ENCODE data around the gene DLGAP1. TPM values are rescaled to one million over a fixed set of nuclear protein-coding genes. Genes with fewer than 3 reads are reported as not detected.

DLGAP1 gene
- total RNA-seq, 1 donor from 2014 or later = 18.5 TPM

- Histone ChIP-seq H3K27ac (no peak overlapping the region), H2AFZ (replicated peaks) (no peak overlapping the region)
- no peak overlapping the region for H3K4me3 Mint-ChIP-seq
Observed at GRCh38 chr18:3790703-3791102, 664.4 kb downstream of the DLGAP1 start.

DNA sequence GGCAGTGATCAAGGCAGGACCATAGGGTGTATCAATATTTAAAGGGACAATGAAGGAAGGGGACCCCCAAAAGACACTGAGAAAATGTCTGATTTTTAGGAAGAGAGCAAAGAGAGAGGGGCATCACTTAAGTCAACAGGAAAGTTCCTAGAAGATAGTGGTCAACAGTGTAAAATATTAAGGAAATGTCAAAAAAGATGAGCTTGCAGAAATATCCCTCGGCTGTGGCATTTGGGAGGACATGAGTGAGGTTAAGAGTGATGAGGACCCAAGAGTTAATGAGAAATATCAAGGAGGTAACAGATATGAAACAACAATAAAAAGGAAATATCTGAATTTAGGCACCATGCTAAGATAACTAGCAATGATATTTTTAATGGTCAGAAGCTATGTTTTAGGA, 665.6 kb downstream of the DLGAP1 start:
- Mint-ChIP-seq H3K27ac (no peak overlapping the region), H3K27me3 (ENCODE audit: insufficient read depth, low read depth) (peaks cover 5% of the 10 kb centered on the region), H3K9me3 (peaks cover 3% of the 10 kb centered on the region), H3K4me3 (no peak overlapping the region), H3K4me1 (peaks cover 17% of the 10 kb centered on the region), H3K36me3 (no peaks in the 10 kb centered on the region)
- no peak overlapping the region for H2AFZ ChIP-seq (replicated peaks)
- no peak for DNase-seq (ENCODE audit: low spot score)
- TF ChIP-seq CTCF (IDR thresholded peaks at IDR 0.05) = no peak
- no peak for TF ChIP-seq EZH2phosphoT487 (IDR thresholded peaks at IDR 0.05)
- TF ChIP-seq EZH2 (IDR thresholded peaks at IDR 0.05) = no peak
- H3K4me2 ChIP-seq = no peak overlapping the region
- H3K36me3 ChIP-seq = no peaks in the 10 kb centered on the region
- H4K20me1 ChIP-seq (ENCODE audit: low read depth) = no peaks in the 10 kb centered on the region
- H3K9me3 ChIP-seq (ENCODE audit: low read depth) = no peaks in the 10 kb centered on the region
- H3K4me1 ChIP-seq = peaks cover 9% of the 10 kb centered on the region
- no peaks in the 10 kb centered on the region for H3K79me2 ChIP-seq (ENCODE audit: low read depth)
- H3K4me3 ChIP-seq = no peak overlapping the region
- no peaks in the 10 kb centered on the region for H3K27me3 ChIP-seq
- peaks cover 5% of the 10 kb centered on the region for H3F3A ChIP-seq (ENCODE audit: low read depth)
- no peak overlapping the region for H3K27ac ChIP-seq
- H3K9ac ChIP-seq = no peak overlapping the region

More at GRCh38 chr18:3790703-3791102, 664.4 kb downstream of the DLGAP1 start:
- H4K20me1 ChIP-seq (ENCODE audit: low read depth) = no peaks in the 10 kb centered on the region
- no peaks in the 10 kb centered on the region for H3K36me3 Mint-ChIP-seq
- no peak for DNase-seq (ENCODE audit: low spot score)
- TF ChIP-seq EZH2phosphoT487 (IDR thresholded peaks at IDR 0.05) (no peak), EZH2 (IDR thresholded peaks at IDR 0.05) (no peak), CTCF (IDR thresholded peaks at IDR 0.05) (no peak)
- peaks cover 5% of the 10 kb centered on the region for H3K27me3 Mint-ChIP-seq (ENCODE audit: insufficient read depth, low read depth)
- H3K27me3 ChIP-seq = no peaks in the 10 kb centered on the region
- no peak overlapping the region for H3K27ac Mint-ChIP-seq
- no peak overlapping the region for H3K4me3 ChIP-seq
- no peaks in the 10 kb centered on the region for H3K79me2 ChIP-seq (ENCODE audit: low read depth)
- peaks cover 9% of the 10 kb centered on the region for H3K4me1 ChIP-seq
- H3K9ac ChIP-seq = no peak overlapping the region
- H3K9me3 Mint-ChIP-seq = peaks cover 3% of the 10 kb centered on the region
- H3K4me2 ChIP-seq = no peak overlapping the region
- peaks cover 5% of the 10 kb centered on the region for H3F3A ChIP-seq (ENCODE audit: low read depth)
- no peaks in the 10 kb centered on the region for H3K36me3 ChIP-seq
- no peaks in the 10 kb centered on the region for H3K9me3 ChIP-seq (ENCODE audit: low read depth)
- H3K4me1 Mint-ChIP-seq = peaks cover 17% of the 10 kb centered on the region

DNA sequence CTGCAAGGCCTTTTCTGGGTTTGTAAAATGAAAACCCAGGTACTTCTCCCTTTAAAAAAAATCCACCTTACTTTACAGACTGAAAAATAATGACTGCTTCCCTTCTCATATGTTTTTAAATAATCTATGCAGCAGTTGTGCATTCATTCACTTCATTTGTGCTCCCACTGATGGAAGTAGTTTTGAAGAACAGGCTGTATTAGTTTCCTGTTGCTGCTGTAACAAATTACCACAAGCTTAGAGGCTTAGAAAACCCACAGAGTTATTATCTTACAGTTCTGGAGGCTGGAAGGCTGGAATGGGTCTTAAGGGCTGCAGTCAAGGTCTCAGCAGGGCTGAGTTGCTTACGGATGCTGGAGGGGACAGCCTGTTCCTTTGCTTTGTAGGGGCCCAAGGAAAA, 670.2 kb downstream of the DLGAP1 start:
- Histone ChIP-seq H3K27ac (no peak overlapping the region), H3K4me2 (no peak overlapping the region), H3K4me3 (no peak overlapping the region), H4K20me1 (ENCODE audit: low read depth) (no peaks in the 10 kb centered on the region), H3K79me2 (ENCODE audit: low read depth) (no peaks in the 10 kb centered on the region), H3K9me3 (ENCODE audit: low read depth) (no peaks in the 10 kb centered on the region), H3K27me3 (no peaks in the 10 kb centered on the region), H3K4me1 (peaks cover 15% of the 10 kb centered on the region), H2AFZ (replicated peaks) (no peak overlapping the region), H3F3A (ENCODE audit: low read depth) (peaks cover 5% of the 10 kb centered on the region), H3K36me3 (no peaks in the 10 kb centered on the region), H3K9ac (no peak overlapping the region)
- Mint-ChIP-seq H3K27me3 (ENCODE audit: insufficient read depth, low read depth) (peaks cover 3% of the 10 kb centered on the region), H3K9me3 (peaks cover 3% of the 10 kb centered on the region), H3K27ac (no peak overlapping the region), H3K4me3 (no peak overlapping the region), H3K4me1 (peaks cover 16% of the 10 kb centered on the region), H3K36me3 (peaks cover 4% of the 10 kb centered on the region)
- DNase-seq (ENCODE audit: low spot score) = no peak
- TF ChIP-seq EZH2 (IDR thresholded peaks at IDR 0.05) (no peak), CTCF (IDR thresholded peaks at IDR 0.05) (no peak), EZH2phosphoT487 (IDR thresholded peaks at IDR 0.05) (no peak)
